Activated CD8-positive, alpha-beta T cell treated with anti-CD3 and anti-CD28 coated beads, Interleukin-2, amount 10 ng/mL, durations not matched to agents 7 days and 5 days (primary cell): ENCODE results near the gene FITM1. TPM values are rescaled to one million over a fixed set of nuclear protein-coding genes. Genes with fewer than 3 reads are reported as not detected.
A peak's percentile ranks its signal among the peaks of the same experiment; 100 is the strongest.

Experiments used
- ATAC-seq: fragments of 150-1000 bp; cut with Tn5 transposase; one replicate; pipeline ENCODE4 v1.10.0; 2021; ENCODE audit warnings: moderate library complexity
- CTCF ChIA-PET: fragments of 350-600 bp; sonication (Branson Sonifier 250); formaldehyde crosslinking; loops from one replicate; lab custom pipeline; 2021; ENCODE audit warnings: antibody characterized with exemption; lab: Charles Lee
- POLR2A ChIA-PET: fragments of 350-600 bp; sonication (Branson Sonifier 250); formaldehyde crosslinking; loops from one replicate; lab custom pipeline; 2021; ENCODE audit warnings: antibody characterized with exemption; lab: Charles Lee
- DNase-seq: peaks from one replicate; pipeline ENCODE4 v3.0.0-alpha.2; 2020
- H3K27ac Mint-ChIP-seq: one replicate; pipeline ENCODE4 v1.8.0; 2021; ENCODE audit warnings: mild to moderate bottlenecking, mixed read lengths
- H3K27me3 Mint-ChIP-seq: one replicate; pipeline ENCODE4 v1.8.0; 2021; ENCODE audit warnings: low read depth, mixed read lengths
- H3K36me3 Mint-ChIP-seq: one replicate; pipeline ENCODE4 v1.8.0; 2021; ENCODE audit warnings: low read depth, mixed read lengths
- H3K4me1 Mint-ChIP-seq: one replicate; pipeline ENCODE4 v1.8.0; 2021; ENCODE audit warnings: low read depth, mixed read lengths
- H3K4me3 Mint-ChIP-seq: one replicate; pipeline ENCODE4 v1.8.0; 2021; ENCODE audit warnings: mild to moderate bottlenecking, mixed read lengths
- H3K9me3 Mint-ChIP-seq: one replicate; pipeline ENCODE4 v1.8.0; 2022; ENCODE audit warnings: mixed read lengths; ENCODE audit not compliant: insufficient read depth
- total RNA-seq, 2 experiments: library from RNA; stranded (reverse); gene quantifications; one replicate each; pipeline ENCODE4 v1.2.3, GENCODE V29; 2021

FITM1 gene
- total RNA-seq, 2 experiments from 2014 or later: 1.4 to 2.1 TPM

GRCh38 chr14:24132061-24132685 lies 1.7 kb downstream of the FITM1 start:
- H3K9me3 Mint-ChIP-seq: no peaks in the 10 kb centered on the region
- peaks cover 36% of the 10 kb centered on the region for H3K4me1 Mint-ChIP-seq
- peak overlapping the region; percentile 34 for H3K4me3 Mint-ChIP-seq
- H3K27ac Mint-ChIP-seq: peak overlapping the region; percentile 83
- peak; percentile 33 for DNase-seq
- ChIA-PET CTCF (interaction anchor here (0.7 to 2.3 kb wide), 5 partner anchors 9 to 74 kb away, joined by 3 to 9 read pairs (median 4); partner anchors contain the start of gene EMC9), POLR2A (interaction anchor here (1.0 to 8.7 kb wide), 7 partner anchors 9 to 29 kb away, joined by 3 to 119 read pairs (median 5); partner anchors contain the start of genes DCAF11, EMC9, IRF9 and NRL)
- no peak for ATAC-seq
- H3K27me3 Mint-ChIP-seq: no peaks in the 10 kb centered on the region
- peaks cover 10% of the 10 kb centered on the region for H3K36me3 Mint-ChIP-seq

GRCh38 chr14:24132976-24133375 lies 2.5 kb downstream of the FITM1 start:
- ChIA-PET CTCF (interaction anchor here (0.7 to 2.3 kb wide), 6 partner anchors 8 to 75 kb away, joined by 3 to 9 read pairs (median 4); partner anchors contain the start of gene EMC9), POLR2A (interaction anchor here (1.0 to 8.7 kb wide), 7 partner anchors 8 to 28 kb away, joined by 3 to 119 read pairs (median 5); partner anchors contain the start of genes DCAF11, EMC9, IRF9 and NRL)
- no peaks in the 10 kb centered on the region for H3K9me3 Mint-ChIP-seq

GRCh38 chr14:24133735-24134134 lies 3.3 kb downstream of the FITM1 start:
- peaks cover 46% of the 10 kb centered on the region for H3K4me1 Mint-ChIP-seq
- H3K27ac Mint-ChIP-seq: no peak overlapping the region
- H3K27me3 Mint-ChIP-seq: no peaks in the 10 kb centered on the region
- H3K36me3 Mint-ChIP-seq: peaks cover 25% of the 10 kb centered on the region
- ATAC-seq (no peak), DNase-seq (no peak)
- H3K9me3 Mint-ChIP-seq: no peaks in the 10 kb centered on the region
- CTCF ChIA-PET: interaction anchor here (0.9 to 2.3 kb wide), 5 partner anchors 17 to 28 kb away, joined by 3 to 9 read pairs (median 3); partner anchors contain the start of genes DCAF11, IRF9 and NRL
- no peak overlapping the region for H3K4me3 Mint-ChIP-seq
- POLR2A ChIA-PET: interaction anchor here (1.4 to 8.7 kb wide), 4 partner anchors 8 to 27 kb away, joined by 3 to 119 read pairs (median 12); partner anchors contain the start of genes DCAF11, EMC9, IRF9 and NRL

More at GRCh38 chr14:24132976-24133375, 2.5 kb downstream of the FITM1 start:
- DNase-seq: no peak
- Mint-ChIP-seq H3K27ac (peak overlapping the region; percentile 83), H3K4me1 (peaks cover 41% of the 10 kb centered on the region), H3K27me3 (no peaks in the 10 kb centered on the region), H3K4me3 (no peak overlapping the region), H3K36me3 (peaks cover 18% of the 10 kb centered on the region)
- no peak for ATAC-seq

- peaks cover 58% of the 10 kb centered on the region for H3K4me1 Mint-ChIP-seq
- H3K36me3 Mint-ChIP-seq: peaks cover 42% of the 10 kb centered on the region
- peak overlapping the region; percentile 86 for H3K27ac Mint-ChIP-seq
- no peaks in the 10 kb centered on the region for H3K27me3 Mint-ChIP-seq
- POLR2A ChIA-PET: interaction anchor here (0.6 to 8.7 kb wide), 11 partner anchors 9 to 175 kb away, joined by 3 to 119 read pairs (median 6); partner anchors contain the start of genes CHMP4A, DCAF11, IPO4 and IRF9
- ATAC-seq: peak; percentile 3
- CTCF ChIA-PET: interaction anchor here (0.6 to 5.2 kb wide), 8 partner anchors 12 to 77 kb away, joined by 3 to 43 read pairs (median 8); partner anchors contain the start of genes DCAF11, IRF9, NRL and PSME2
- peak overlapping the region; percentile 86 for H3K4me3 Mint-ChIP-seq
- H3K9me3 Mint-ChIP-seq: no peaks in the 10 kb centered on the region
- DNase-seq: peak; percentile 36
Measured at GRCh38 chr14:24135584-24135833, 5.0 kb downstream of the FITM1 start.

- ATAC-seq: peak; percentile 91
- no peaks in the 10 kb centered on the region for H3K27me3 Mint-ChIP-seq
- DNase-seq: peak; percentile 95
- H3K9me3 Mint-ChIP-seq: no peaks in the 10 kb centered on the region
- POLR2A ChIA-PET: interaction anchor here (0.5 to 8.7 kb wide), 17 partner anchors 9 to 174 kb away, joined by 3 to 119 read pairs (median 5); partner anchors contain the start of genes CARMIL3, CHMP4A, DCAF11 and IPO4
- peak within 1 kb of the TSS; percentile 86 for H3K4me3 Mint-ChIP-seq
- CTCF ChIA-PET: interaction anchor here (0.6 to 5.2 kb wide), 10 partner anchors 9 to 175 kb away, joined by 3 to 43 read pairs (median 5); partner anchors contain the start of genes DCAF11, IRF9, LTB4R and NRL
- H3K36me3 Mint-ChIP-seq: peaks cover 47% of the 10 kb centered on the region
- peak within 1 kb of the TSS; percentile 91 for H3K27ac Mint-ChIP-seq
- peaks cover 54% of the 10 kb centered on the region for H3K4me1 Mint-ChIP-seq
Measured at GRCh38 chr14:24135834-24136683, 5.6 kb downstream of the FITM1 start, which contains the start of gene PSME1. Gene PSME1, plus strand, starts transcription at chr14:24136194. Its CDS starts 69 bp downstream, at chr14:24136263.

GRCh38 chr14:24136684-24137528 lies 6.4 kb downstream of the FITM1 start:
- ChIA-PET POLR2A (interaction anchor here (0.6 to 8.7 kb wide), 12 partner anchors 10 to 85 kb away, joined by 3 to 119 read pairs (median 6); partner anchors contain the start of genes CARMIL3, CHMP4A, DCAF11 and IPO4), CTCF (interaction anchor here (0.7 to 5.2 kb wide), 8 partner anchors 10 to 174 kb away, joined by 3 to 43 read pairs (median 6); partner anchors contain the start of genes DCAF11, IRF9, LTB4R and NRL)
- H3K36me3 Mint-ChIP-seq: peaks cover 52% of the 10 kb centered on the region
- peak overlapping the region; percentile 91 for H3K27ac Mint-ChIP-seq
- no peaks in the 10 kb centered on the region for H3K27me3 Mint-ChIP-seq
- peak overlapping the region; percentile 86 for H3K4me3 Mint-ChIP-seq
- DNase-seq (peak; percentile 32), ATAC-seq (no peak)
- H3K4me1 Mint-ChIP-seq: peaks cover 51% of the 10 kb centered on the region
- H3K9me3 Mint-ChIP-seq: no peaks in the 10 kb centered on the region

GRCh38 chr14:24137529-24138395 lies 7.3 kb downstream of the FITM1 start:
- no peaks in the 10 kb centered on the region for H3K9me3 Mint-ChIP-seq
- H3K4me3 Mint-ChIP-seq: peak overlapping the region; percentile 86
- POLR2A ChIA-PET: interaction anchor here (0.6 to 8.7 kb wide), 7 partner anchors 9 to 73 kb away, joined by 3 to 119 read pairs (median 7); partner anchors contain the start of genes DCAF11, IRF9, NRL and PSME2
- no peaks in the 10 kb centered on the region for H3K27me3 Mint-ChIP-seq
- ATAC-seq: no peak
- no peak for DNase-seq
- peaks cover 56% of the 10 kb centered on the region for H3K36me3 Mint-ChIP-seq
- H3K4me1 Mint-ChIP-seq: peaks cover 49% of the 10 kb centered on the region
- CTCF ChIA-PET: interaction anchor here (0.7 to 5.2 kb wide), 6 partner anchors 9 to 170 kb away, joined by 3 to 43 read pairs (median 16); partner anchors contain the start of genes DCAF11, IRF9, NRL and PSME2
- peak overlapping the region; percentile 91 for H3K27ac Mint-ChIP-seq

GRCh38 chr14:24138396-24139271 lies 8.2 kb downstream of the FITM1 start:
- POLR2A ChIA-PET: interaction anchor here (0.5 to 8.7 kb wide), 5 partner anchors 8 to 44 kb away, joined by 3 to 119 read pairs (median 56); partner anchors contain the start of genes DCAF11, IRF9, NRL and PSME2
- Mint-ChIP-seq H3K4me1 (peaks cover 54% of the 10 kb centered on the region), H3K36me3 (peaks cover 63% of the 10 kb centered on the region), H3K27me3 (no peaks in the 10 kb centered on the region), H3K27ac (peak overlapping the region; percentile 68), H3K4me3 (peak overlapping the region; percentile 97), H3K9me3 (no peaks in the 10 kb centered on the region)
- no peak for DNase-seq
- no peak for ATAC-seq
- CTCF ChIA-PET: interaction anchor here (1.5 to 5.2 kb wide), 5 partner anchors 22 to 30 kb away, joined by 3 to 43 read pairs (median 8); partner anchors contain the start of genes DCAF11, IRF9 and NRL
